ENCODE results near the gene MAD1L1. TPM values are rescaled to one million over a fixed set of nuclear protein-coding genes. Genes with fewer than 3 reads are reported as not detected.

The MAD1L1 gene
- total and polyA plus RNA-seq, 11 donors = 11.1 to 29.7 (median 20.9) TPM

DNA sequence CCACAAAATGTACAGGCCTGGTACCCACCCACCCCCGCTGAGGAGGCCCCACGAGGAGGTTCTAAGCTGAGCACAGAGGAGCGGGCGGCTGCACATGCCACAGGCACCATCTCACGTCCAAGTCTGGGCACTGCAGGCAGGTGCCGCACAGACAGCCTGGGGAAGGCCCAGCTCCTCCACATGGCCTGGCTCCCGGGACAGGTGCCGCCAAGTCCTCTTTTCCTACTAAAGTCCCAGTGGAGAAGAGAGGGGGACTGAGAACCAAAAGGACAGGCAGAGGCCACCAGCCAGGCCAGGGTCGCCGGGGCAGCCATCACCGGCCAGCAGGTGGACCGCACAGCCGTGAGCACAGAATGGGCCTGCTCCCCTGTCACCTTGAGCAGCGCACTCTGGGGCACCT lies 91.1 kb downstream of the MAD1L1 start:
- Histone ChIP-seq H3K36me3 (peaks cover 0 to 21% (median 11%) of the 10 kb centered on the region in 9 donors), H3K4me1 (peaks cover 0 to 10% (median 0%) of the 10 kb centered on the region in 12 donors), H3K27me3 (no peaks in the 10 kb centered on the region), H3K4me3 (no peak overlapping the region), H3K27ac (no peak overlapping the region), H3K9me3 (no peaks in the 10 kb centered on the region)
- WGBS, 4 donors = 89 to 99% (median 98%) methylated on average over 11 to 14 of the region's 14 CpGs
- ATAC-seq = peak in 3 of 4 donors; percentile 2 to 38 (median 31)
- TF ChIP-seq, protein P1, sequence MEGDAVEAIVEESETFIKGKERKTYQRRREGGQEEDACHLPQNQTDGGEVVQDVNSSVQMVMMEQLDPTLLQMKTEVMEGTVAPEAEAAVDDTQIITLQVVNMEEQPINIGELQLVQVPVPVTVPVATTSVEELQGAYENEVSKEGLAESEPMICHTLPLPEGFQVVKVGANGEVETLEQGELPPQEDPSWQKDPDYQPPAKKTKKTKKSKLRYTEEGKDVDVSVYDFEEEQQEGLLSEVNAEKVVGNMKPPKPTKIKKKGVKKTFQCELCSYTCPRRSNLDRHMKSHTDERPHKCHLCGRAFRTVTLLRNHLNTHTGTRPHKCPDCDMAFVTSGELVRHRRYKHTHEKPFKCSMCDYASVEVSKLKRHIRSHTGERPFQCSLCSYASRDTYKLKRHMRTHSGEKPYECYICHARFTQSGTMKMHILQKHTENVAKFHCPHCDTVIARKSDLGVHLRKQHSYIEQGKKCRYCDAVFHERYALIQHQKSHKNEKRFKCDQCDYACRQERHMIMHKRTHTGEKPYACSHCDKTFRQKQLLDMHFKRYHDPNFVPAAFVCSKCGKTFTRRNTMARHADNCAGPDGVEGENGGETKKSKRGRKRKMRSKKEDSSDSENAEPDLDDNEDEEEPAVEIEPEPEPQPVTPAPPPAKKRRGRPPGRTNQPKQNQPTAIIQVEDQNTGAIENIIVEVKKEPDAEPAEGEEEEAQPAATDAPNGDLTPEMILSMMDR (IDR thresholded peaks at IDR 0.05) = no peak
- no peak for TF ChIP-seq POLR2A (IDR thresholded peaks at IDR 0.05)
- intact Hi-C loops (cut with DNase I) = no loop called here
- DNase-seq = no peak

DNA sequence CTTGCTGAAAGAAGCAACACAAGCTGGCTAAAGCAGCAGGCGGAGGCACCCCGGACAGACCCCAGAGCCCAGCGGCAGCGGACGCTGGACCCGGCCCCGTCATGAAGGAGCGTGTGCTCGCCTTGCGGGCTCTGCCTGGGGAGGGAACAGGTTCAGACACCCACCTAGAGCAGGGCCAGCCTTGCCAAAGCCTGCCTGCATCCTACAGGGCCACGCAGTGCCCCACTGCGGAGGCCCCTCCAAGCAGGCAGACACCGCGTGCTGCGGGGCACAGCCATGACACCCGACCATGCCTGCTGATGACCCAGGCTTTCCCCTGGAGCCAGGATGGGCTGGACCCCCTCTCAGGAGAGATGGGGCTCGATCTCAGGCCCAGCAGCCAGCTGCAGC lies 91.7 kb downstream of the MAD1L1 start:
- intact Hi-C loops (cut with DNase I) = no loop called here
- Histone ChIP-seq H3K4me1 (peaks cover 0 to 10% (median 0%) of the 10 kb centered on the region in 12 donors), H3K36me3 (peaks cover 0 to 15% (median 10%) of the 10 kb centered on the region in 9 donors), H3K9me3 (no peaks in the 10 kb centered on the region), H3K27me3 (no peaks in the 10 kb centered on the region), H3K4me3 (no peak overlapping the region), H3K27ac (no peak overlapping the region)
- no peak for TF ChIP-seq POLR2A (IDR thresholded peaks at IDR 0.05)
- TF ChIP-seq, protein P1 (IDR thresholded peaks at IDR 0.05) = no peak
- DNase-seq (no peak), ATAC-seq (no peak)
- WGBS, 4 donors = 84 to 98% (median 94%) methylated on average over 13 to 17 of the region's 17 CpGs

DNA sequence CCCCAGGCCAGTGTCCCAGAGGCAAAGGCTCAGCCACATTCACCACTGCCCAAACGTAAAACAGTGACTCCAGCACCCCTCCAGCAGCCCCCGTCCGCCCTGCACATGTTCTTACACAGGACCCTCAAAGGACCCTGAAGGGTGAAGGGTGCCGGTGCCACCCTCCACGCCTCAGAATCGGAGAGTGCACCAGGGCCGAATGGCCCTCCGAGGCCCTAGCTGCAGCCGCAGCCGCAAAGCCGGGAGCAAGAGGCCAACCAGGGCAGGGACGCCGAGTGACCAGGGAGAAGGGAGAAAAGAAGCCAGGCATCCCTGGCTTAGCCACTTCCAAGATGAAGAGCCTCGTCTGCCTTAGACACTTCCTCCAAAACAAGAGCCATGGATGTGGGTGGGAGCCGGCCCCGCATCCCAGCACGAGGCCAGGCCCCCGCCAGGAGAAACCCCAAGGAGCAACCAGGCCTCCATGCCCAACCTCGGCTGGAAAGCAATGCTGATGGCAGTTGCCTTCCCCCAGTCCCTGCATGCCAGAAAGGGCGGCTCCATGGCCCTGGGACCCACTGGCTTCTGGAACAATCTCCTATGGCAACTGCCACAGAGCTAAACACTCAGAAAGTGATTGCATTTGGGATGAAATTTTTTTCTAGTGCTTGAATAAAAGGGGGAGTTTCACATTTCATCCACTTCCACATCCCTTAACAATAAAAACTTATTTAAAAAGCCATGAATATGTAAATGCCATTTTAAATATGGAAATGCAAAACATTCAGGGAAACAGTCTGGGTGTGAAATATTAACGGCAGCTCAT lies 92.3 kb downstream of the MAD1L1 start:
- intact Hi-C loops (cut with DNase I) = no loop called here
- TF ChIP-seq, protein P1 (IDR thresholded peaks at IDR 0.05) = no peak
- no peak for TF ChIP-seq POLR2A (IDR thresholded peaks at IDR 0.05)
- WGBS, 4 donors = 86 to 96% (median 96%) methylated on average over 17 to 21 of the region's 21 CpGs
- DNase-seq = no peak
- ATAC-seq = no peak
- Histone ChIP-seq H3K27ac (no peak overlapping the region), H3K9me3 (no peaks in the 10 kb centered on the region), H3K4me1 (peaks cover 0 to 10% (median 0%) of the 10 kb centered on the region in 12 donors), H3K4me3 (no peak overlapping the region), H3K36me3 (peaks cover 0 to 13% (median 4%) of the 10 kb centered on the region in 9 donors), H3K27me3 (no peaks in the 10 kb centered on the region)

DNA sequence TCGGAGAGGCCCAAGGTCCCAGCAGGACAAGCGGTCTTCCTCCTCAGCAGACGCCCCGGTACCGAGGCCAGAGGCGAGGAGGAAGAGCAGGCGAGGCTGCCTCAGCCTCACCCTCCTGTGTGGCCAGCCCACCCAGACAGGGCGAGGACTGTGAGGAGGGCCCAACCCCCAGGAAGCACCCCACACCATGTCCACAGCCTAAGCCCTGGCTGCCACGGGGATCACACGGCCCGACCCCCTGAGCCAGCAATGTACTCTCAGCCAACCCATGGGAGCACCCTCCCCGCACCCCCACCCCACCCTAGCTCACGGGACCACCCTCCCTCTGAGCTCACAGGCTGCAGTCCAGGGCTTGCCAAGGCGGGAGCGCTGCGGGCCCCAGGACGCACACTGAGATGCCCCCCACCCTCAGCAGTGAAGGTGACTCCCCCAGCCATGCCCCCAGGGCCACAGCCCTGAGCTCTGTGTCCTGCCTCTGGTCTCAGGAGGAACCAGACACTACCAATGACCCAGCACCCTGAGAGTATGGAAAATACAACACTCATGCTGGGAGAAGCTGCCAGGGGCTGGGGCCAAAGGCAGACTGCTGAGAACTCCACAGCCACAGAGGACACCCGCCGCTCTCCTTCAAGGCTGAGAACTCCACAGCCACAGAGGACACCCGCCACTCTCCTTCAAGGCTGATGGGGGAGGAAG lies 93.6 kb downstream of the MAD1L1 start:
- WGBS, 4 donors = 81 to 89% (median 86%) methylated on average over 11 to 20 of the region's 20 CpGs

More for the DNA sequence above, 93.6 kb downstream of the MAD1L1 start:
- peaks cover 0 to 6% (median 0%) of the 10 kb centered on the region in 9 donors for H3K36me3 ChIP-seq
- ATAC-seq = no peak
- no peaks in the 10 kb centered on the region for H3K27me3 ChIP-seq
- intact Hi-C loops (cut with DNase I) = no loop called here
- H3K9me3 ChIP-seq = no peaks in the 10 kb centered on the region
- H3K4me3 ChIP-seq = no peak overlapping the region
- no peak overlapping the region for H3K27ac ChIP-seq
- H3K4me1 ChIP-seq = peaks cover 0 to 10% (median 0%) of the 10 kb centered on the region in 12 donors
- DNase-seq = no peak
- TF ChIP-seq, protein P1 (IDR thresholded peaks at IDR 0.05) = no peak
- no peak for TF ChIP-seq POLR2A (IDR thresholded peaks at IDR 0.05)
